HG02588 (cell line): Measurements from ENCODE around the gene DNM1L.
A peak's percentile ranks its signal among the peaks of the same experiment; 100 is the strongest.
"Not testable (repeated sequence)": the region's sequence is repeated elsewhere in the genome, so short reads cannot be mapped to it uniquely, and the experiment has no call there.

ENCODE experiments used
- ATAC-seq: cut with Tn5 transposase; IDR thresholded peaks from one replicate; pipeline ENCODE4 v1.9.1; 2021; ENCODE audit warnings: mild to moderate bottlenecking, moderate library complexity; ENCODE audit not compliant: unreplicated experiment

The DNM1L gene

GRCh38 chr12:32695787-32696186 is 16.7 kb downstream of the DNM1L start:
- no peak for ATAC-seq

GRCh38 chr12:32697445-32697844 is 18.3 kb downstream of the DNM1L start:
- no peak for ATAC-seq

- ATAC-seq, result no peak
Observed at GRCh38 chr12:32698285-32698684, 19.2 kb downstream of the DNM1L start.

GRCh38 chr12:32699437-32699836 is 20.3 kb downstream of the DNM1L start:
- not testable (repeated sequence) for ATAC-seq

- ATAC-seq, result no peak
Observed at GRCh38 chr12:32702473-32702872, 23.4 kb downstream of the DNM1L start.

- no peak for ATAC-seq
Observed at GRCh38 chr12:32702946-32703345, 23.8 kb downstream of the DNM1L start.

- no peak for ATAC-seq
Observed at GRCh38 chr12:32705783-32706182, 26.7 kb downstream of the DNM1L start.

- no peak for ATAC-seq
Observed at GRCh38 chr12:32706335-32707024, 27.4 kb downstream of the DNM1L start.

GRCh38 chr12:32708926-32709325 is 29.8 kb downstream of the DNM1L start:
- no peak for ATAC-seq

- no peak for ATAC-seq
Observed at GRCh38 chr12:32714772-32715171, 35.7 kb downstream of the DNM1L start.

- ATAC-seq, result no peak
Observed at GRCh38 chr12:32718926-32719325, 39.8 kb downstream of the DNM1L start.

- ATAC-seq, result not testable (repeated sequence)
Observed at GRCh38 chr12:32725308-32725707, 46.2 kb downstream of the DNM1L start.

- no peak for ATAC-seq
Observed at GRCh38 chr12:32726286-32726685, 47.2 kb downstream of the DNM1L start.

- no peak for ATAC-seq
Observed at GRCh38 chr12:32727237-32727636, 48.1 kb downstream of the DNM1L start.

GRCh38 chr12:32734952-32735351 is 55.9 kb downstream of the DNM1L start:
- ATAC-seq, result no peak

GRCh38 chr12:32736445-32736844 is 57.3 kb downstream of the DNM1L start:
- ATAC-seq, result no peak

GRCh38 chr12:32737715-32738114 is 58.6 kb downstream of the DNM1L start:
- no peak for ATAC-seq

GRCh38 chr12:32739279-32739678 is 60.2 kb downstream of the DNM1L start:
- ATAC-seq, result no peak

GRCh38 chr12:32742133-32742532 is 63.0 kb downstream of the DNM1L start:
- no peak for ATAC-seq

- ATAC-seq, result no peak
Observed at GRCh38 chr12:32743264-32743663, 64.2 kb downstream of the DNM1L start.

GRCh38 chr12:32753605-32754004 is 74.5 kb downstream of the DNM1L start:
- no peak for ATAC-seq

- no peak for ATAC-seq
Observed at GRCh38 chr12:32754111-32754510, 75.0 kb downstream of the DNM1L start.

- ATAC-seq, result peak; percentile 75
Observed at GRCh38 chr12:32755051-32755653, 76.1 kb downstream of the DNM1L start.
